Ovary (tissue), 3 donors: ENCODE results near the gene BMP3.

ENCODE experiments used
- CTCF ChIP-seq, 3 donors: fragments of 450-650 bp in 2 of 3; fragments of 200-600 bp in 1 of 3; IDR thresholded peaks; one replicate each; pipeline versions ENCODE4 v1.5.1 to v1.8.0; 2016 to 2022; ENCODE audit warnings: antibody characterized with exemption in 3 of 3, mild to moderate bottlenecking in 1 of 3
- EP300 ChIP-seq: sonication (generic); formaldehyde crosslinking; IDR thresholded peaks from one replicate; pipeline ENCODE4 v1.6.1; 2017; ENCODE audit warnings: antibody characterized with exemption
- POLR2A ChIP-seq: fragments of 450-650 bp; IDR thresholded peaks from one replicate; pipeline ENCODE4 v1.6.1; 2017; ENCODE audit warnings: antibody characterized with exemption, mild to moderate bottlenecking, moderate library complexity
- donor health status: DM: no; HTN: no; CAD: no.

- TF ChIP-seq POLR2A (no peak), CTCF (IDR thresholded peaks at IDR 0.05) (no peak), EP300 (no peak)
Measured at GRCh38 chr4:81039351-81039972, 9.0 kb downstream of the BMP3 start.
